ENCODE results near the gene C1QTNF12.
"Not testable (repeated sequence)": the region's sequence is repeated elsewhere in the genome, so short reads cannot be mapped to it uniquely, and the experiment has no call there.

C1QTNF12 gene

GRCh38 chr1:1196431-1197187, 49.9 kb downstream of the C1QTNF12 start:
- no peak for DNase-seq

GRCh38 chr1:1195726-1196125, 50.8 kb downstream of the C1QTNF12 start:
- DNase-seq, result not testable (repeated sequence)

- DNase-seq, result no peak
These were observed 51.8 kb downstream of the C1QTNF12 start for GRCh38 chr1:1194723-1195122.

Measured in activated naive CD4-positive, alpha-beta T cell treated with anti-CD3 and anti-CD28 coated beads, Interleukin-2, amount 50 U/mL, for 16 hours (primary cell).